GM12878 (cell line): ENCODE data around the gene CAMK2D. TPM values are rescaled to one million over a fixed set of nuclear protein-coding genes. Genes with fewer than 3 reads are reported as not detected.

Experiments used
- ATAC-seq: fragments of 200-7000 bp; cut with Tn5 transposase; 3 replicates; pipeline ENCODE4 v1.9.1; 2020; ENCODE audit warnings: mild to moderate bottlenecking, moderate library complexity
- BruUV-seq: library from RNA; stranded (reverse); fragments of 400-500 nt; replicated peaks from 2 replicates; lab custom pipeline; 2021; lab: Mats Ljungman, UMichigan
- CTCF ChIA-PET: fragments of 300-600 bp; sonication (Branson Sonifier 250); formaldehyde crosslinking; extraction: SDS; loops from one replicate; lab custom pipeline; 2021; ENCODE audit warnings: inconsistent platforms; lab: Yijun Ruan, JAX
- POLR2A ChIA-PET: fragments of 350-600 bp; formaldehyde crosslinking; extraction: SDS; loops from one replicate; lab custom pipeline; 2021; ENCODE audit warnings: inconsistent platforms; lab: Charles Lee
- RAD21 ChIA-PET: fragments of 300-600 bp; sonication (Branson Sonifier 250); formaldehyde crosslinking; loops from one replicate; lab custom pipeline; 2023; ENCODE audit warnings: antibody characterized with exemption; ENCODE audit not compliant: unreplicated experiment; lab: Charles Lee
- SMC1A ChIA-PET: fragments of 300-600 bp; sonication (Branson Sonifier 250); formaldehyde crosslinking; loops from one replicate; lab custom pipeline; 2023; ENCODE audit not compliant: unreplicated experiment, uncharacterized antibody; lab: Charles Lee
- DNase-seq: peaks from one replicate; pipeline ENCODE4 v3.0.0-alpha.2; 2011; ENCODE audit warnings: low read depth, low spot score
- FAIRE-seq: peaks from 3 replicates; lab custom pipeline; 2011; peaks lifted over from hg19 to GRCh38; lab: Jason Lieb, UNC
- H2AFZ ChIP-seq: 2 replicates; pipeline ENCODE4 v1.6.0; 2011; ENCODE audit warnings: low read depth, low read length, control low read depth; ENCODE audit not compliant: control insufficient read depth
- H3K27ac ChIP-seq: 2 replicates; pipeline ENCODE4 v1.5.1; 2011; ENCODE audit warnings: control low read depth; ENCODE audit not compliant: control insufficient read depth, insufficient read depth
- H3K27me3 ChIP-seq, 2 experiments: replicated peaks in 1 of 2; 2 replicates each; pipeline versions ENCODE4 v1.6.0 to v1.6.1; 2011; ENCODE audit warnings: low read length in 1 of 2; ENCODE audit not compliant: control insufficient read depth in 2 of 2, insufficient read depth in 2 of 2
- H3K36me3 ChIP-seq, 2 experiments: 2 replicates each; pipeline ENCODE4 v1.5.1; 2011; ENCODE audit warnings: low read length in 1 of 2; ENCODE audit not compliant: control insufficient read depth in 2 of 2, insufficient read depth in 2 of 2
- H3K4me1 ChIP-seq: 2 replicates; pipeline ENCODE4 v1.6.1; 2011; ENCODE audit warnings: mild to moderate bottlenecking, low read length, moderate library complexity, mixed read lengths; ENCODE audit not compliant: control insufficient read depth, insufficient read depth
- H3K4me2 ChIP-seq: 2 replicates; pipeline ENCODE4 v1.6.0; 2011; ENCODE audit warnings: control low read depth; ENCODE audit not compliant: control insufficient read depth, insufficient read depth
- H3K4me3 ChIP-seq: fragments of 200-600 bp; sonication (generic); 2 replicates; pipeline ENCODE4 v1.5.1; 2016
- H3K79me2 ChIP-seq: 2 replicates; pipeline ENCODE4 v1.6.0; 2011; ENCODE audit warnings: low read length; ENCODE audit not compliant: control insufficient read depth, insufficient read depth
- H3K9ac ChIP-seq: 2 replicates; pipeline ENCODE4 v1.8.0; 2011; ENCODE audit warnings: low read length, control low read depth, mixed read lengths; ENCODE audit not compliant: control insufficient read depth, insufficient read depth
- H3K9me3 ChIP-seq: replicated peaks from 3 replicates; pipeline ENCODE4 v1.5.1; 2011; ENCODE audit warnings: mild to moderate bottlenecking, low read length; ENCODE audit not compliant: control insufficient read depth, insufficient read depth
- H4K20me1 ChIP-seq: 2 replicates; pipeline ENCODE4 v1.6.0; 2011; ENCODE audit not compliant: control insufficient read depth, insufficient read depth
- EZH2 ChIP-seq: IDR thresholded peaks from 2 replicates; pipeline ENCODE4 v1.6.1; 2012; ENCODE audit warnings: low read depth, mild to moderate bottlenecking, control low read depth, inconsistent platforms, low read length, borderline replicate concordance; ENCODE audit not compliant: control insufficient read depth
- FOXK2 ChIP-seq: fragments of 450-650 bp; IDR thresholded peaks from 2 replicates; pipeline ENCODE4 v1.6.1; 2017; ENCODE audit warnings: mild to moderate bottlenecking, moderate library complexity
- HDAC6 ChIP-seq: fragments of 200-600 bp; sonication (generic); IDR thresholded peaks from one replicate; pipeline ENCODE4 v1.8.0; 2017; ENCODE audit warnings: antibody characterized with exemption; ENCODE audit not compliant: unreplicated experiment
- IKZF1 ChIP-seq: fragments of 450-650 bp; conservative IDR thresholded peaks from 2 replicates; pipeline ENCODE4 v1.6.1; 2017; ENCODE audit warnings: antibody characterized with exemption, mild to moderate bottlenecking
- PML ChIP-seq: IDR thresholded peaks from 2 replicates; pipeline ENCODE4 v1.6.1; 2012; ENCODE audit warnings: low read length, inconsistent platforms
- SPI1 ChIP-seq: IDR thresholded peaks from 2 replicates; pipeline ENCODE4 v1.6.1; 2011; ENCODE audit warnings: low read depth, mild to moderate bottlenecking, low read length, moderate library complexity, borderline replicate concordance; ENCODE audit not compliant: insufficient read depth
- SREBF1 ChIP-seq: IDR thresholded peaks from 2 replicates; pipeline ENCODE4 v1.6.1; 2012; ENCODE audit warnings: mild to moderate bottlenecking, low read length
- SREBF2 ChIP-seq: IDR thresholded peaks from 2 replicates; pipeline ENCODE4 v1.6.1; 2012; ENCODE audit warnings: mild to moderate bottlenecking, low read length
- ZNF207 ChIP-seq: fragments of 450-650 bp; IDR thresholded peaks from 2 replicates; pipeline ENCODE4 v1.6.1; 2014; ENCODE audit warnings: antibody characterized with exemption, mild to moderate bottlenecking, borderline replicate concordance
- ZNF274 ChIP-seq: IDR thresholded peaks from one replicate; pipeline ENCODE4 v1.8.0; 2011; ENCODE audit not compliant: insufficient read length, insufficient read depth
- in situ Hi-C: fragments of 300-500 bp; cut with MboI; formaldehyde crosslinking; loops from 9 replicates; pipeline ENCODE4 v1.14.3; 2018; ENCODE audit warnings: mixed read lengths
- intact Hi-C: fragments of 100-400 bp; cut with micrococcal nuclease; formaldehyde crosslinking; loops from one replicate; pipeline ENCODE4 v1.14.2; 2022; ENCODE audit not compliant: unreplicated experiment
- polyA plus RNA-seq, 11 experiments: library from polyadenylated mRNA; depleted of rRNA in 4 of 11; unstranded in 6 of 11; stranded (reverse) in 5 of 11; fragments of >200 nt; fragmentation: Nextera tagmentation in 4 of 11; fragmentation: Illumina TruSeq in 1 of 11; extraction: Ambion mirVana in 4 of 11; extraction: Trizol in 1 of 11; gene quantifications; 1 replicate in 1 of 11; 2 replicates in 10 of 11; pipeline versions ENCODE4 v1.2.1 to v1.2.3, GENCODE V29; 2011 to 2016; ENCODE audit warnings: inconsistent platforms in 2 of 11, missing spikeins in 2 of 11, low read depth in 1 of 11
- total RNA-seq, 4 experiments: library from RNA; depleted of rRNA in 3 of 4; stranded (reverse); fragments of >200 nt in 3 of 4; fragmentation: Illumina TruSeq in 1 of 4; extraction: Trizol in 1 of 4; gene quantifications; 2 replicates each; pipeline versions ENCODE4 v1.2.1 to v1.2.3, GENCODE V29; 2013 to 2021
- TF ChIP-seq, protein P1 (sequence below): fragments of 150-350 bp; IDR thresholded peaks from 2 replicates; pipeline ENCODE4 v1.6.1; 2016; ENCODE audit warnings: low read depth, low read length
- TF ChIP-seq, protein P2 (sequence below): fragments of 450-650 bp; IDR thresholded peaks from 2 replicates; pipeline ENCODE4 v1.6.1; 2016; ENCODE audit warnings: mild to moderate bottlenecking, moderate library complexity, borderline replicate concordance

CAMK2D gene
- total and polyA plus RNA-seq, 10 of the 15 experiments (the other 5 are each of a cell fraction or from before 2014, with no cell fraction given), result 6.9 to 88.5 (median 12.9) TPM

DNA sequence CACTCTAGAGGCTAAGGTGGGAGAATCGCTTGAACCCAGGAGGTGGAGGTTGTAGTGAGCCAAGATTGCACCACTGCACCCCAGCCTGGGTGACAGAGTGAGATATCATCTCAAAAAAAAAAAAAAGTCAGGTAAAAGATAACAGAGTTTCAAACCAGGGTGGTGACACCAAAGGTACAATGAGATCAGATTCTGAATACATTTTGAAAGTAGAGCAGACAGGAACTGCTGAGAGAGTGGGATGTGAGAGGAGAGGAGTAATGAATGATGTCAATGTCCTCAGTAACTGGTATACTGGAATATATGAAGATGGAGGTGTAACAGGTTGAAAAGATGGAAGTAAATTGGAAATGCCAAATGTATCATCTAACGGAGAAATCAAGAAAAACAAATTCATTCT lies 135.6 kb downstream of the CAMK2D start (continued):
- TF ChIP-seq, protein P1, sequence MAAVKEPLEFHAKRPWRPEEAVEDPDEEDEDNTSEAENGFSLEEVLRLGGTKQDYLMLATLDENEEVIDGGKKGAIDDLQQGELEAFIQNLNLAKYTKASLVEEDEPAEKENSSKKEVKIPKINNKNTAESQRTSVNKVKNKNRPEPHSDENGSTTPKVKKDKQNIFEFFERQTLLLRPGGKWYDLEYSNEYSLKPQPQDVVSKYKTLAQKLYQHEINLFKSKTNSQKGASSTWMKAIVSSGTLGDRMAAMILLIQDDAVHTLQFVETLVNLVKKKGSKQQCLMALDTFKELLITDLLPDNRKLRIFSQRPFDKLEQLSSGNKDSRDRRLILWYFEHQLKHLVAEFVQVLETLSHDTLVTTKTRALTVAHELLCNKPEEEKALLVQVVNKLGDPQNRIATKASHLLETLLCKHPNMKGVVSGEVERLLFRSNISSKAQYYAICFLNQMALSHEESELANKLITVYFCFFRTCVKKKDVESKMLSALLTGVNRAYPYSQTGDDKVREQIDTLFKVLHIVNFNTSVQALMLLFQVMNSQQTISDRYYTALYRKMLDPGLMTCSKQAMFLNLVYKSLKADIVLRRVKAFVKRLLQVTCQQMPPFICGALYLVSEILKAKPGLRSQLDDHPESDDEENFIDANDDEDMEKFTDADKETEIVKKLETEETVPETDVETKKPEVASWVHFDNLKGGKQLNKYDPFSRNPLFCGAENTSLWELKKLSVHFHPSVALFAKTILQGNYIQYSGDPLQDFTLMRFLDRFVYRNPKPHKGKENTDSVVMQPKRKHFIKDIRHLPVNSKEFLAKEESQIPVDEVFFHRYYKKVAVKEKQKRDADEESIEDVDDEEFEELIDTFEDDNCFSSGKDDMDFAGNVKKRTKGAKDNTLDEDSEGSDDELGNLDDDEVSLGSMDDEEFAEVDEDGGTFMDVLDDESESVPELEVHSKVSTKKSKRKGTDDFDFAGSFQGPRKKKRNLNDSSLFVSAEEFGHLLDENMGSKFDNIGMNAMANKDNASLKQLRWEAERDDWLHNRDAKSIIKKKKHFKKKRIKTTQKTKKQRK, result no peak
- no peak for TF ChIP-seq SPI1
- TF ChIP-seq ZNF274, result no peak
- no peak for TF ChIP-seq FOXK2
- TF ChIP-seq SREBF2, result no peak
- TF ChIP-seq IKZF1, result no peak
- TF ChIP-seq SREBF1, result no peak
- TF ChIP-seq, all 136 proteins: peak for 0

DNA sequence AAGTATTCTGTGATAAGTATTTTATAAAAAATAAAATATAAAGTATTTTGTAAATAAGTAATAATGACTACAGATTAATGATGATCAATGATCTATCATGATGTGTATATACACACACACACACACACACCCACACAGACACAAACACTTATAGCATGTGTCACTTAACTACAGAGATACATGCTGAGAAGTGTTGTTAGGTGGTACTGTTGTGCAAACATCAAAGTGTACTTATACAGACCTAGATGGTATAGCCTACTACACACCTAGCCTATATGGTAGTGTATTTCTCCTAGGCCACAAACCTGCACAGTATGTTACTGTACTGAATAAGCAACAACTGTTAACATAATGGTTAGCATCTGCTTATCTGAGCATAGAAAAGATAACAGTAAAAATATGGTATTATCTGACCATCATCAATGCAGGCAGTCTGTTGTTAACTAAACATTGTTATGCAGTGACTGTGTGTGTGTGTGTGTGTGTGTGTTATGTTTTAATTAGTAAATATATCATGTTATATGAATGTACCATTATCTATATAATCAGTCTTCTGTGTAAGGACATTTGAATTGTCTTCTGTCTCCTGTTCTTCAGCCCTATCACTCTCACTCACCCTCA lies 138.2 kb downstream of the CAMK2D start:
- RAD21 ChIA-PET, result no interaction called here
- in situ Hi-C loops (no loop called here), intact Hi-C loops (no loop called here)
- DNase-seq (no peak), ATAC-seq (no peak), FAIRE-seq (no peak)
- no TSS peak for BruUV-seq
- H2AFZ ChIP-seq, result no peak overlapping the region
- SMC1A ChIA-PET, result no interaction called here
- no peak overlapping the region for H3K9ac ChIP-seq
- no peak overlapping the region for H3K4me2 ChIP-seq
- no peaks in the 10 kb centered on the region for H3K27me3 ChIP-seq
- peaks cover 4 to 5% of the 10 kb centered on the region in 2 experiments for H3K36me3 ChIP-seq
- CTCF ChIA-PET, result no interaction called here
- no peaks in the 10 kb centered on the region for H4K20me1 ChIP-seq
- no peak overlapping the region for H3K27ac ChIP-seq
- H3K4me3 ChIP-seq, result no peak overlapping the region
- no peaks in the 10 kb centered on the region for H3K4me1 ChIP-seq
- H3K79me2 ChIP-seq, result no peaks in the 10 kb centered on the region
- TF ChIP-seq PML (no peak), ZNF207 (no peak), EZH2 (no peak), HDAC6 (no peak)
- TF ChIP-seq, protein P2, sequence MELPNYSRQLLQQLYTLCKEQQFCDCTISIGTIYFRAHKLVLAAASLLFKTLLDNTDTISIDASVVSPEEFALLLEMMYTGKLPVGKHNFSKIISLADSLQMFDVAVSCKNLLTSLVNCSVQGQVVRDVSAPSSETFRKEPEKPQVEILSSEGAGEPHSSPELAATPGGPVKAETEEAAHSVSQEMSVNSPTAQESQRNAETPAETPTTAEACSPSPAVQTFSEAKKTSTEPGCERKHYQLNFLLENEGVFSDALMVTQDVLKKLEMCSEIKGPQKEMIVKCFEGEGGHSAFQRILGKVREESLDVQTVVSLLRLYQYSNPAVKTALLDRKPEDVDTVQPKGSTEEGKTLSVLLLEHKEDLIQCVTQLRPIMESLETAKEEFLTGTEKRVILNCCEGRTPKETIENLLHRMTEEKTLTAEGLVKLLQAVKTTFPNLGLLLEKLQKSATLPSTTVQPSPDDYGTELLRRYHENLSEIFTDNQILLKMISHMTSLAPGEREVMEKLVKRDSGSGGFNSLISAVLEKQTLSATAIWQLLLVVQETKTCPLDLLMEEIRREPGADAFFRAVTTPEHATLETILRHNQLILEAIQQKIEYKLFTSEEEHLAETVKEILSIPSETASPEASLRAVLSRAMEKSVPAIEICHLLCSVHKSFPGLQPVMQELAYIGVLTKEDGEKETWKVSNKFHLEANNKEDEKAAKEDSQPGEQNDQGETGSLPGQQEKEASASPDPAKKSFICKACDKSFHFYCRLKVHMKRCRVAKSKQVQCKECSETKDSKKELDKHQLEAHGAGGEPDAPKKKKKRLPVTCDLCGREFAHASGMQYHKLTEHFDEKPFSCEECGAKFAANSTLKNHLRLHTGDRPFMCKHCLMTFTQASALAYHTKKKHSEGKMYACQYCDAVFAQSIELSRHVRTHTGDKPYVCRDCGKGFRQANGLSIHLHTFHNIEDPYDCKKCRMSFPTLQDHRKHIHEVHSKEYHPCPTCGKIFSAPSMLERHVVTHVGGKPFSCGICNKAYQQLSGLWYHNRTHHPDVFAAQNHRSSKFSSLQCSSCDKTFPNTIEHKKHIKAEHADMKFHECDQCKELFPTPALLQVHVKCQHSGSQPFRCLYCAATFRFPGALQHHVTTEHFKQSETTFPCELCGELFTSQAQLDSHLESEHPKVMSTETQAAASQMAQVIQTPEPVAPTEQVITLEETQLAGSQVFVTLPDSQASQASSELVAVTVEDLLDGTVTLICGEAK, result no peak
- TF ChIP-seq, all 136 proteins: peak for 0
- POLR2A ChIA-PET, result no interaction called here
- no peaks in the 10 kb centered on the region for H3K9me3 ChIP-seq
